Esophagus squamous epithelium (tissue), 4 donors: ENCODE data around the gene RNF144A.

ENCODE experiments used
- CTCF ChIP-seq, 6 experiments: fragments of 450-650 bp in 4 of 6; fragments of 200-600 bp in 2 of 6; sonication (generic) in 2 of 6; IDR thresholded peaks; one replicate each; pipeline ENCODE4 v1.5.1; 2016 to 2019; ENCODE audit warnings: antibody characterized with exemption in 6 of 6, mild to moderate bottlenecking in 4 of 6, moderate library complexity in 4 of 6
- POLR2A ChIP-seq, 4 donors: fragments of 450-650 bp; IDR thresholded peaks; one replicate each; pipeline ENCODE4 v1.6.1; 2017; ENCODE audit warnings: antibody characterized with exemption in 4 of 4, mild to moderate bottlenecking in 4 of 4, moderate library complexity in 3 of 4

- TF ChIP-seq CTCF (IDR thresholded peaks at IDR 0.05) (no peak), POLR2A (IDR thresholded peaks at IDR 0.05) (no peak)
Observed at GRCh38 chr2:6977786-6978185, 60.6 kb downstream of the RNF144A start.
